Mesendoderm (in vitro differentiated cells): ENCODE data around the gene RPS26.

Experiments
- DNase-seq: peaks from one replicate; pipeline ENCODE4 v3.0.0; 2013
- H2AK5ac ChIP-seq: 2 replicates; pipeline ENCODE4 v1.6.1; 2013; ENCODE audit warnings: low read length, inconsistent platforms
- H2BK120ac ChIP-seq: 2 replicates; pipeline ENCODE4 v1.6.1; 2013; ENCODE audit warnings: low read depth, mild to moderate bottlenecking, low read length, moderate library complexity, mixed read lengths
- H2BK15ac ChIP-seq: replicated peaks from 2 replicates; pipeline ENCODE4 v1.6.1; 2013; ENCODE audit warnings: low read depth, mild to moderate bottlenecking, moderate library complexity
- H2BK5ac ChIP-seq: 2 replicates; pipeline ENCODE4 v1.6.1; 2013; ENCODE audit warnings: low read length, inconsistent platforms
- H3K18ac ChIP-seq: 2 replicates; pipeline ENCODE4 v1.6.1; 2013; ENCODE audit warnings: mild to moderate bottlenecking, low read length, mixed read lengths
- H3K23ac ChIP-seq: one replicate; pipeline ENCODE4 v1.6.1; 2013; ENCODE audit warnings: low read length
- H3K27ac ChIP-seq: 2 replicates; pipeline ENCODE4 v1.5.1; 2013; ENCODE audit warnings: low read depth, mild to moderate bottlenecking, inconsistent platforms, low read length, moderate library complexity
- H3K27me3 ChIP-seq: 2 replicates; pipeline ENCODE4 v1.6.1; 2013; ENCODE audit warnings: low read length, control low read depth, mild to moderate bottlenecking, inconsistent platforms; ENCODE audit not compliant: insufficient read depth, poor library complexity
- H3K36me3 ChIP-seq: 2 replicates; pipeline ENCODE4 v1.6.1; 2013; ENCODE audit warnings: low read length, inconsistent platforms; ENCODE audit not compliant: control insufficient read depth, insufficient read depth
- H3K4ac ChIP-seq: one replicate; pipeline ENCODE4 v1.6.1; 2013; ENCODE audit warnings: low read depth, mild to moderate bottlenecking, low read length, moderate library complexity
- H3K4me1 ChIP-seq: 2 replicates; pipeline ENCODE4 v1.6.1; 2013; ENCODE audit warnings: low read depth, low read length, inconsistent platforms; ENCODE audit not compliant: control insufficient read depth
- H3K4me2 ChIP-seq: 2 replicates; pipeline ENCODE4 v1.6.1; 2013; ENCODE audit warnings: low read length
- H3K4me3 ChIP-seq: 2 replicates; pipeline ENCODE4 v1.5.1; 2013; ENCODE audit warnings: mild to moderate bottlenecking, low read length
- H3K56ac ChIP-seq: one replicate; pipeline ENCODE4 v1.6.1; 2013; ENCODE audit warnings: low read length
- H3K79me1 ChIP-seq: 2 replicates; pipeline ENCODE4 v1.6.1; 2013; ENCODE audit warnings: low read length, inconsistent platforms
- H3K79me2 ChIP-seq: 2 replicates; pipeline ENCODE4 v1.6.1; 2013; ENCODE audit warnings: mild to moderate bottlenecking, low read length; ENCODE audit not compliant: control insufficient read depth, insufficient read depth
- H3K9ac ChIP-seq: 2 replicates; pipeline ENCODE4 v1.6.1; 2013; ENCODE audit warnings: low read length, inconsistent platforms
- H4K5ac ChIP-seq: one replicate; pipeline ENCODE4 v1.6.1; 2013; ENCODE audit warnings: low read length
- H4K8ac ChIP-seq: one replicate; pipeline ENCODE4 v1.6.1; 2013; ENCODE audit warnings: low read depth, mild to moderate bottlenecking, control low read depth, low read length, moderate library complexity
- WGBS: extraction: QIAGEN DNeasy Blood & Tissue Kit; methylation state at CpG from one replicate; pipeline ENCODE4 v1.1.7; 2013; ENCODE audit warnings: low lambda C conversion rate, missing lambda C conversion rate; ENCODE audit not compliant: insufficient coverage; ENCODE audit errors: extremely low coverage; 5-methylcytosine and 5-hydroxymethylcytosine counted together

The RPS26 gene

GRCh38 chr12:56017181-56017580 lies 24.5 kb upstream of the RPS26 start:
- no peak overlapping the region for H3K27ac ChIP-seq
- no peak overlapping the region for H3K4me2 ChIP-seq
- no peak overlapping the region for H3K9ac ChIP-seq
- H4K5ac ChIP-seq: no peak overlapping the region
- DNase-seq: no peak
- no CpG with 5 or more reads among the region's 4 CpGs for WGBS
- no peak overlapping the region for H2BK5ac ChIP-seq
- H3K4me3 ChIP-seq: no peak overlapping the region
- H3K36me3 ChIP-seq: no peaks in the 10 kb centered on the region
- peaks cover 7% of the 10 kb centered on the region for H3K4me1 ChIP-seq
- H4K8ac ChIP-seq: no peak overlapping the region
- H3K27me3 ChIP-seq: no peaks in the 10 kb centered on the region
- no peak overlapping the region for H3K23ac ChIP-seq
- H3K79me2 ChIP-seq: no peaks in the 10 kb centered on the region
- H2AK5ac ChIP-seq: no peak overlapping the region
- H2BK120ac ChIP-seq: no peak overlapping the region
- H3K4ac ChIP-seq: no peak overlapping the region
- H2BK15ac ChIP-seq: no peak overlapping the region
- no peak overlapping the region for H3K18ac ChIP-seq
- no peaks in the 10 kb centered on the region for H3K79me1 ChIP-seq
- H3K56ac ChIP-seq: no peak overlapping the region

- no peak for DNase-seq
- Histone ChIP-seq H3K4me2 (no peak overlapping the region), H4K5ac (no peak overlapping the region), H3K4ac (no peak overlapping the region), H3K9ac (no peak overlapping the region), H4K8ac (no peak overlapping the region), H2BK5ac (no peak overlapping the region), H3K79me1 (no peaks in the 10 kb centered on the region), H2BK120ac (no peak overlapping the region), H3K27ac (no peak overlapping the region), H3K79me2 (no peaks in the 10 kb centered on the region), H3K36me3 (no peaks in the 10 kb centered on the region), H3K23ac (no peak overlapping the region), H3K4me3 (no peak overlapping the region), H2AK5ac (no peak overlapping the region), H3K27me3 (no peaks in the 10 kb centered on the region), H3K56ac (no peak overlapping the region), H3K18ac (no peak overlapping the region), H2BK15ac (no peak overlapping the region), H3K4me1 (peaks cover 7% of the 10 kb centered on the region)
- no CpG with 5 or more reads among the region's 1 CpG for WGBS
These were observed 23.4 kb upstream of the RPS26 start for GRCh38 chr12:56018356-56018755.

- Histone ChIP-seq H2BK120ac (no peak within 1 kb of the TSS), H3K79me2 (no peaks in the 10 kb centered on the region), H3K4me1 (peaks cover 7% of the 10 kb centered on the region), H2BK15ac (no peak within 1 kb of the TSS), H3K4me2 (peak within 1 kb of the TSS; percentile 65), H3K79me1 (no peaks in the 10 kb centered on the region), H3K23ac (peak within 1 kb of the TSS; percentile 74), H3K4ac (no peak within 1 kb of the TSS), H4K5ac (no peak within 1 kb of the TSS), H4K8ac (no peak within 1 kb of the TSS), H2BK5ac (peak within 1 kb of the TSS; percentile 51), H3K4me3 (no peak within 1 kb of the TSS), H3K18ac (peak within 1 kb of the TSS; percentile 3), H3K9ac (peak within 1 kb of the TSS; percentile 81), H3K27me3 (no peaks in the 10 kb centered on the region), H3K56ac (peak within 1 kb of the TSS; percentile 98), H2AK5ac (no peak within 1 kb of the TSS), H3K27ac (peak within 1 kb of the TSS; percentile 12), H3K36me3 (no peaks in the 10 kb centered on the region)
- peak; percentile 89 for DNase-seq
- WGBS: no CpG with 5 or more reads among the region's 10 CpGs
These were observed 21.1 kb upstream of the RPS26 start, which contains the start of gene IKZF4 for GRCh38 chr12:56020423-56021184. Gene IKZF4 (plus strand): TSS chr12:56021043. CDS start chr12:56021494, 451 bp downstream.

GRCh38 chr12:56021889-56022497 lies 19.7 kb upstream of the RPS26 start:
- no peak overlapping the region for H2BK120ac ChIP-seq
- H4K8ac ChIP-seq: no peak overlapping the region
- no peaks in the 10 kb centered on the region for H3K79me1 ChIP-seq
- peaks cover 7% of the 10 kb centered on the region for H3K4me1 ChIP-seq
- no peak for DNase-seq
- H2AK5ac ChIP-seq: no peak overlapping the region
- peak overlapping the region; percentile 65 for H3K4me2 ChIP-seq
- no peaks in the 10 kb centered on the region for H3K36me3 ChIP-seq
- no peak overlapping the region for H3K23ac ChIP-seq
- H3K9ac ChIP-seq: peak overlapping the region; percentile 81
- peak overlapping the region; percentile 98 for H3K56ac ChIP-seq
- no CpG with 5 or more reads among the region's 2 CpGs for WGBS
- no peak overlapping the region for H4K5ac ChIP-seq
- no peak overlapping the region for H3K4me3 ChIP-seq
- H2BK5ac ChIP-seq: no peak overlapping the region
- H3K79me2 ChIP-seq: no peaks in the 10 kb centered on the region
- no peak overlapping the region for H3K27ac ChIP-seq
- H3K18ac ChIP-seq: no peak overlapping the region
- H3K4ac ChIP-seq: no peak overlapping the region
- no peak overlapping the region for H2BK15ac ChIP-seq
- no peaks in the 10 kb centered on the region for H3K27me3 ChIP-seq

- no peak overlapping the region for H3K4ac ChIP-seq
- H2BK15ac ChIP-seq: no peak overlapping the region
- no peaks in the 10 kb centered on the region for H3K79me2 ChIP-seq
- DNase-seq: no peak
- H4K5ac ChIP-seq: no peak overlapping the region
- WGBS: no CpG with 5 or more reads among the region's 5 CpGs
- no peak overlapping the region for H3K4me3 ChIP-seq
- H3K23ac ChIP-seq: no peak overlapping the region
- no peak overlapping the region for H3K9ac ChIP-seq
- H3K4me1 ChIP-seq: no peaks in the 10 kb centered on the region
- H3K27ac ChIP-seq: no peak overlapping the region
- H2BK5ac ChIP-seq: no peak overlapping the region
- H2AK5ac ChIP-seq: no peak overlapping the region
- H3K18ac ChIP-seq: no peak overlapping the region
- peaks cover 2% of the 10 kb centered on the region for H3K36me3 ChIP-seq
- no peak overlapping the region for H3K56ac ChIP-seq
- no peak overlapping the region for H3K4me2 ChIP-seq
- H4K8ac ChIP-seq: no peak overlapping the region
- H3K79me1 ChIP-seq: no peaks in the 10 kb centered on the region
- H2BK120ac ChIP-seq: no peak overlapping the region
- no peaks in the 10 kb centered on the region for H3K27me3 ChIP-seq
These were observed 13.1 kb upstream of the RPS26 start for GRCh38 chr12:56028511-56029165.
